GM19372 (cell line): ENCODE measurements around the gene COL25A1.
A peak's percentile ranks its signal among the peaks of the same experiment; 100 is the strongest.

Source experiments
- ATAC-seq: cut with Tn5 transposase; IDR thresholded peaks from one replicate; pipeline ENCODE4 v1.9.1; 2021; ENCODE audit warnings: mild to moderate bottlenecking, low read depth, moderate library complexity; ENCODE audit not compliant: unreplicated experiment

Gene COL25A1

GRCh38 chr4:108838451-108838850, 464.0 kb downstream of the COL25A1 start:
- ATAC-seq = no peak

DNA sequence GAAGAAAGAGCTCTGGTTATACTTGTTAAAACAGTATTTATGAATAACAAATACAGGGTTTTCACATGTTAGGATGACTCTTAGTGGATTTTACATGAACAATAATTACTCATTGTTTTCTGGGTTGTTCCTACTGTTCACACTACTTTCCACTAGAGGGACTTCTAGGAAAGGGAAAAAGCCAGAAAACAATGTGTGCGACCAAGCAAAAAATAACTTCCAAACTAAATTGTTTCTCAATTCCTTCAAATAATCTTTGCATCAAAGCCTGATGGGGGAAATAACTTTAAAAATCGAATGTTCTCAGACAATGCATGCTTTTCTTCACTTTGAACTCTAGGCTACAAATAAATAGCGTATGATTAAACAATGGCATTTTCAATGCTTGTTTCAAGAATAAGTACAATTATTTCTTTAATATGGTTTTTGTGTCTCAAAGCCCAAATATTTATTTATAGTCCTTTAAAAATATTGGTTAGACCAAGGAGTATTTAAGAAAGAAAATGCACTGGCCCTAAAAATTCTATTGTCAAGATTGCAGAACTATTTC, 467.5 kb downstream of the COL25A1 start:
- peak; percentile 57 for ATAC-seq

GRCh38 chr4:108834166-108834834, 468.2 kb downstream of the COL25A1 start:
- ATAC-seq = no peak

GRCh38 chr4:108833046-108833445, 469.4 kb downstream of the COL25A1 start:
- no peak for ATAC-seq

- no peak for ATAC-seq
These were observed 470.6 kb downstream of the COL25A1 start for GRCh38 chr4:108831886-108832285.

GRCh38 chr4:108831291-108831690, 471.2 kb downstream of the COL25A1 start:
- no peak for ATAC-seq

GRCh38 chr4:108830509-108831244, 471.8 kb downstream of the COL25A1 start:
- no peak for ATAC-seq

DNA sequence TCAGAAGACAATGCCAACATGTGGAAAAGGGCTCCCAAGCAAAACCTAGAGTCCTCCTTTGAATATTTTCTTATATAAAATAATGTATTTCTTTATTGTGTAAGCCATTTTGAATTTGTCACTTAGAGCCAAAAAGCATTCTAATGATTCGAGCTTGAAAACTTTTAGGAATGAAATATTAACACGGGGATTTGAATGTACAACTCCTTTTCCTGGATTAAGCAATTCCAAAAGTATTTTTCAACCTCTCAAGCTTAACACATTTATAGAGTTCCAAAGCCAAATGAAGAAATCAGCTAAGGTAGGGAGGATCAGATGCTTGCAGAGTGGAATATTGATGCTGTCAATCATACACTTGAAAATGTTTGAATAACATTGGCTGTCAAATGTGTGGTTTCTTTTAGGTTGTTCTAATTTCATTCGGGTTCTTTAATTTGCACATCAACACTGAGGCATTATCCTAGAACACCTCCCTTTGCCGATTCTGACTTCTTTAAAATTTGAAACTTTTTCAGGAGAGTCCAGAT, 472.4 kb downstream of the COL25A1 start:
- no peak for ATAC-seq

GRCh38 chr4:108828620-108829019, 473.8 kb downstream of the COL25A1 start:
- no peak for ATAC-seq

DNA sequence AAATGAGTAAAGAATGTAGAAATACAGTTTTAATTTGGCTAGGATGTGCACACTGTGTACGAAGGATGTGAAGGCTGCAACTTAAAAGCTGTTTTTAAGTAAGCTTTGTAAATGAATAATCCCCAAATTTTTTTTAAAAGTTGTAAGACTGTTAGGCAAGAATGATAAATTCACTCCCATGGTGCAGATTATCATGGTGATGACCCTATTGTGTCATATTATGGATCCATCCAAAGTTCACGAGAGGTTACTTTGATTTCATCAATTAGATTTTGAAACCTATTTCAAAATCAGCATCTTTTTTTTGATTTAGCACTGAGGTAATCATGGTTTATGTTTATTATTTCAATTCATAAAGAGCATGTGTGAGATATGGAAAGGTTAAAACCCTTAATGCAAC, 476.7 kb downstream of the COL25A1 start:
- no peak for ATAC-seq

DNA sequence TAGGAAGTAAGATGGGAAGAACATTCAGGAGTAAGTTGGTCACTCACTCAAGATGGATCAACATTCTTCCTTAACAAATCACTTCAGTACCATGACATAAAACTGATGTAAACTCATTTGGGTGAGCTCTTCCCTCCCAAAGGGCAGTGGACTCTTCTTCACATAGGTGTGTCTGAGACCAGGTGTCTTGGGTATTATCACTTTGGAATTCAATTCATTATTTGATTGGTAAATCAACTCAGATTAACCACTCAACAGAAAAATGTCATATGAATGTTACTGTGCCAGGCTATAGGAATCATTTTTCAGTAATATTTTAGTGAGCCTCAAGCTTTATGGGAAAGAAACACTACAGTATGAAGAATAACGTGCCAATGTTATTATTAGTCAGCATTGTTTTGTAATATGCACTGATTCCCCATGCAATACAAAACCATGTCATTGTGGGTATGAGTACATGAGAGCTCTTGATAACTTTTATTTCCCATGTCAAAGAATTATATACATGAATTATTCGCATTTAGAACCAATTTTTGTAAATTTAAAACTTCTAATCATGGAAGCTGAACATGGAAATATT, 481.0 kb downstream of the COL25A1 start:
- no peak for ATAC-seq

DNA sequence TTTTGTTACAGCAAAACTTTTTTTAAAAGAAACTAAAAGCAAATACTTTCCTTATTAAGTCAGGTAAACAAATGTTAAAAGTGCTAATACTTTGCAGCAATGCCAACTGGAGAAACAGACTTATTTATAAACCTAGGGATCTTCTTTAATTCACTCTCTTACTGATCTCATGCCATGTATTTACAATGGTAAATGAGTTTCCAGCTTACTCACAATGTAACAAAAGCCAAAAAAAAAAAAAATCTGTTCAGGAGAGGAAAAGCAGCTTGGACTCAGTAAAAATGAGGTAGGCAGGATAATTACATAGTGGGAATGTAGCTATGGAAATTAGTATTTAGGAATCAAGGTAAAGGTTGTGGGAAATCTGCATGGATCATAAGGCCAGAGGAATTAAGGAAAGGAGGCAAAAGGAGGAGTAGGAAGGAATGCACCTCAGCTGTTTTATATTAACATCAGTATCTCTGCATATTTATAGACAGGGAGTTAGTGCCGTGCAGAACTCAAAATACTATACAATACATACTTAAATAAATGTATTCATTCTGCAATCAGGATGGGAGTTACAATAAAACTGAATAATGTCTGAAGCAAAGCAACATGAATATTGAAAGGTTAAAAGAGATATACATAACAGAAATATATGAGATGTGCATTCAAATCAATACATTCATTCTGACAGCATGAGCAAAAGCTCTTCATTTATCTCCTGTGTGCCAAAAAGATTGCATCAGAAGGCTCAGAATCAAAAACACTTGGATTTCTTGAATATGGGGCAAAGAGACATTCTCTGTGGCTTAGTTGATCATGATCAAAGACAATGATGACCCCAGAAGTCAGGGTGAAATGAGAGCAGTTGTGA, 481.7 kb downstream of the COL25A1 start:
- ATAC-seq = no peak

DNA sequence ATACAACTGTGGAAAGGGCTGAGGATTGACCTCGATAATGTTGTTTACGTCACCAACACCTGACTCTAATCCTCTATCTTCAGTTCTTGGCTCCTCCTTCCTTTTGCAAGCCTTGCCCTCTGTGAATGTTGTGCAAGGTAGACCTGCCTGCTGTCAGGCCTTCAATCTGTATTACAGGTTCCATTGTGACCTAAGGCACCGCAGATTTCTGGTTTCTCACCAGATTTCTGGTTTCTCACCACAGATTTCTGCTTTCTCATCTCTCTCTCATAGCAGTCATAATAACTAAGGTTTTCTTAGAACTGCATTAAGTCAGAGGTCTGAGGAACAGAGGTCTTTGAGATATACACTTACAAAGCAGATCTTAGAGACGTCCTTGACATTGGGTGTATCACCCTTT, 488.1 kb downstream of the COL25A1 start:
- no peak for ATAC-seq

DNA sequence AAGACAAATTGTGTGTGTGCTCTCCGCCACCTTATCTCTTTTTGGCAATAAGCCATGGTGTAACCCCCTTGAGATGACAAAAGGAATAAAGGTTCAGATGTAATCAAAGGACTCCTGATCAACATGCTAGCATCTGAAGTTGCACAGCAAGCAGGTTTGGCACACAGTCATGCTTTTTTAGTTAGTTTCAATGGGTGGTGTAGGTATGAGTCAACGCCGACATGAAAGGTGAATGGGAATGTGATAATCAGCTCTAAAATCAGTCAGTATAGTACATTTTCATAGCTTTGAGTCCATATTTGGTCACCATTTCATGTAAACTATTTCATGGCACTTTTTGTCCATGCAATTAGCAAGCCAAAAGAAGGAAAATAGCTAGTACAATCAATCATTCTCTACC, 489.2 kb downstream of the COL25A1 start:
- no peak for ATAC-seq

GRCh38 chr4:108811486-108811885, 491.0 kb downstream of the COL25A1 start:
- ATAC-seq = no peak

GRCh38 chr4:108810087-108810486, 492.4 kb downstream of the COL25A1 start:
- ATAC-seq = no peak

- no peak for ATAC-seq
These were observed 497.7 kb downstream of the COL25A1 start for GRCh38 chr4:108804648-108805273.

DNA sequence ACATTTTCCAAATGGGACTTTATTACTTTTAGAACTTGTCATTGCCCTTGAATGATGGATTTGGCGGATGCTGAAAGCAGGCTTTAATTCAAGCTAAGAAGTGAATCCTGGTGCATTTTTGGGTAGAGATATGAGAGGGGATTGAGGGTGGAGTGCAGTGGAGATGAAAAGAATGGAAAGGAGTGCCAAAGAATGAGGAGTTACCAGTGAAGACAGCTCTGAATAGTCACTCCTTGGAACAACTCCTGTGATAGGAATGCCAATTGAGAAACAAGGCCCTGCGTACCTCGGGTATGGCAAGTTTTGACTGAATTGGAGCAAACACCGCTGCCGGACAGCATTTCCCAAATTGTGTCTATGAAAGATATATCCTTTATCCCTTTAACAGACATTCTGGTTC, 503.2 kb downstream of the COL25A1 start:
- ATAC-seq = no peak

- no peak for ATAC-seq
These were observed 506.3 kb downstream of the COL25A1 start for GRCh38 chr4:108796173-108796572.

- no peak for ATAC-seq
These were observed 506.7 kb downstream of the COL25A1 start for GRCh38 chr4:108795733-108796132.
